IMR-90 (cell line): ENCODE data around the gene ZDHHC6. TPM values are rescaled to one million over a fixed set of nuclear protein-coding genes. Genes with fewer than 3 reads are reported as not detected.

Experiments used
- ATAC-seq: fragments of 200-7000 bp; cut with Tn5 transposase; 2 replicates; pipeline ENCODE4 v1.9.1; 2020; ENCODE audit warnings: low read depth, mild to moderate bottlenecking, moderate library complexity
- BruUV-seq: library from RNA; stranded (reverse); fragments of 400-500 nt; replicated peaks from 2 replicates; lab custom pipeline; 2021; lab: Mats Ljungman, UMichigan
- CTCF ChIA-PET: fragments of 300-600 bp; formaldehyde crosslinking; extraction: SDS; loops from one replicate; lab custom pipeline; 2021; ENCODE audit warnings: antibody characterized with exemption; lab: Yijun Ruan, JAX
- POLR2A ChIA-PET: fragments of 300-600 bp; sonication (Branson Sonifier 250); formaldehyde crosslinking; loops from one replicate; lab custom pipeline; 2022; ENCODE audit warnings: antibody characterized with exemption; ENCODE audit not compliant: unreplicated experiment; lab: Charles Lee
- DNase-seq: peaks from one replicate; pipeline ENCODE4 v3.0.0; 2013
- H2AFZ ChIP-seq: replicated peaks from 2 replicates; pipeline ENCODE3; 2013; ENCODE audit warnings: low read length, mild to moderate bottlenecking; ENCODE audit not compliant: poor library complexity
- H2AK5ac ChIP-seq: 2 replicates; pipeline ENCODE4 v1.6.1; 2013; ENCODE audit warnings: low read depth, low read length, inconsistent platforms
- H2AK9ac ChIP-seq: replicated peaks from 2 replicates; pipeline ENCODE3; 2013; ENCODE audit warnings: mild to moderate bottlenecking, low read depth, low read length, moderate library complexity; ENCODE audit not compliant: poor library complexity
- H2BK120ac ChIP-seq: 2 replicates; pipeline ENCODE4 v1.6.1; 2013; ENCODE audit warnings: low read depth, low read length, inconsistent platforms
- H2BK15ac ChIP-seq: 3 replicates; pipeline ENCODE4 v1.6.1; 2013; ENCODE audit warnings: low read depth, low read length, inconsistent platforms
- H2BK20ac ChIP-seq: 2 replicates; pipeline ENCODE4 v1.6.1; 2013; ENCODE audit warnings: low read depth, mild to moderate bottlenecking, inconsistent platforms, low read length, moderate library complexity
- H2BK5ac ChIP-seq: 2 replicates; pipeline ENCODE4 v1.6.1; 2013; ENCODE audit warnings: mild to moderate bottlenecking, low read depth, low read length, inconsistent platforms; ENCODE audit not compliant: poor library complexity, severe bottlenecking
- H3K14ac ChIP-seq: replicated peaks from 2 replicates; pipeline ENCODE4 v1.6.1; 2013; ENCODE audit warnings: low read depth, low read length, inconsistent platforms
- H3K18ac ChIP-seq: 2 replicates; pipeline ENCODE4 v1.6.1; 2013; ENCODE audit warnings: low read depth, low read length, control low read depth
- H3K23ac ChIP-seq: 2 replicates; pipeline ENCODE4 v1.6.1; 2013; ENCODE audit warnings: low read depth, low read length, inconsistent platforms
- H3K27ac ChIP-seq: 2 replicates; pipeline ENCODE4 v1.5.1; 2013; ENCODE audit warnings: mild to moderate bottlenecking, control low read depth, low read length; ENCODE audit not compliant: insufficient read depth
- H3K27me3 ChIP-seq: 2 replicates; pipeline ENCODE4 v1.6.1; 2013; ENCODE audit warnings: low read length; ENCODE audit not compliant: control insufficient read depth, insufficient read depth
- H3K36me3 ChIP-seq: 2 replicates; pipeline ENCODE4 v1.6.1; 2013; ENCODE audit warnings: low read length, mixed read lengths; ENCODE audit not compliant: control insufficient read depth, insufficient read depth
- H3K4ac ChIP-seq: 2 replicates; pipeline ENCODE4 v1.6.1; 2013; ENCODE audit warnings: low read depth, low read length, inconsistent platforms
- H3K4me1 ChIP-seq: 2 replicates; pipeline ENCODE4 v1.6.1; 2013; ENCODE audit warnings: low read length, mixed read lengths; ENCODE audit not compliant: control insufficient read depth, insufficient read depth
- H3K4me2 ChIP-seq: 2 replicates; pipeline ENCODE4 v1.6.1; 2013; ENCODE audit warnings: low read depth, mild to moderate bottlenecking, control low read depth, low read length, moderate library complexity
- H3K4me3 ChIP-seq: 2 replicates; pipeline ENCODE4 v1.5.1; 2013; ENCODE audit warnings: low read depth, mild to moderate bottlenecking, control low read depth, low read length, moderate library complexity; ENCODE audit not compliant: insufficient read depth
- H3K56ac ChIP-seq: 2 replicates; pipeline ENCODE4 v1.6.1; 2013; ENCODE audit warnings: low read length, inconsistent platforms; ENCODE audit not compliant: insufficient read depth; ENCODE audit errors: extremely low read depth
- H3K79me1 ChIP-seq, 2 experiments: 2 replicates each; pipeline ENCODE4 v1.6.1; 2013; ENCODE audit warnings: low read length in 2 of 2, inconsistent platforms in 1 of 2, low read depth in 1 of 2
- H3K9ac ChIP-seq: 2 replicates; pipeline ENCODE4 v1.6.1; 2013; ENCODE audit warnings: low read depth, low read length, control low read depth
- H3K9me1 ChIP-seq: 2 replicates; pipeline ENCODE4 v1.6.1; 2013; ENCODE audit warnings: low read length, inconsistent platforms; ENCODE audit not compliant: insufficient read depth
- H3K9me3 ChIP-seq: 2 replicates; pipeline ENCODE4 v1.6.1; 2013; ENCODE audit warnings: low read length; ENCODE audit not compliant: control insufficient read depth, insufficient read depth
- H4K20me1 ChIP-seq: 2 replicates; pipeline ENCODE4 v1.6.1; 2013; ENCODE audit warnings: low read length, inconsistent platforms; ENCODE audit not compliant: insufficient read depth
- H4K5ac ChIP-seq: 2 replicates; pipeline ENCODE4 v1.6.1; 2013; ENCODE audit warnings: mild to moderate bottlenecking, low read depth, low read length, control low read depth
- H4K8ac ChIP-seq, 2 experiments: 2 replicates each; pipeline ENCODE4 v1.6.1; 2013; ENCODE audit warnings: low read depth in 2 of 2, low read length in 2 of 2, control low read depth in 1 of 2, inconsistent platforms in 1 of 2
- H4K91ac ChIP-seq: 2 replicates; pipeline ENCODE4 v1.6.1; 2013; ENCODE audit warnings: low read depth, low read length, inconsistent platforms; ENCODE audit not compliant: insufficient read depth
- BHLHE40 ChIP-seq: fragments of 150-350 bp; IDR thresholded peaks from 2 replicates; pipeline ENCODE4 v1.6.1; 2016; ENCODE audit warnings: mild to moderate bottlenecking, low read depth, low read length
- CEBPB ChIP-seq: IDR thresholded peaks from 2 replicates; pipeline ENCODE4 v1.6.1; 2012; ENCODE audit warnings: low read depth, low read length, improper control_type of control experiment
- CHD1 ChIP-seq: IDR thresholded peaks from 2 replicates; pipeline ENCODE4 v1.6.1; 2012; ENCODE audit warnings: low read depth, low read length, improper control_type of control experiment
- CTCF ChIP-seq: conservative IDR thresholded peaks from 2 replicates; pipeline ENCODE4 v1.5.1; 2012; ENCODE audit warnings: mild to moderate bottlenecking, low read depth, low read length, improper control_type of control experiment
- ELK1 ChIP-seq: fragments of 150-350 bp; IDR thresholded peaks from 2 replicates; pipeline ENCODE4 v1.6.1; 2016; ENCODE audit warnings: low read depth, mild to moderate bottlenecking, low read length, moderate library complexity, borderline replicate concordance
- FOS ChIP-seq: fragments of 150-350 bp; IDR thresholded peaks from 2 replicates; pipeline ENCODE4 v1.6.1; 2016; ENCODE audit warnings: low read depth, low read length
- MAFK ChIP-seq: IDR thresholded peaks from 2 replicates; pipeline ENCODE4 v1.6.1; 2012; ENCODE audit warnings: low read depth, low read length, improper control_type of control experiment
- MAZ ChIP-seq: IDR thresholded peaks from 2 replicates; pipeline ENCODE4 v1.6.1; 2012; ENCODE audit warnings: low read depth, mild to moderate bottlenecking, low read length, improper control_type of control experiment, moderate library complexity, borderline replicate concordance
- MXI1 ChIP-seq: IDR thresholded peaks from 2 replicates; pipeline ENCODE4 v1.6.1; 2012; ENCODE audit warnings: low read depth, mild to moderate bottlenecking, low read length, moderate library complexity, borderline replicate concordance
- NFE2L2 ChIP-seq: fragments of 150-350 bp; IDR thresholded peaks from 2 replicates; pipeline ENCODE4 v1.6.1; 2016; ENCODE audit warnings: low read depth, mild to moderate bottlenecking, low read length
- POLR2A ChIP-seq: IDR thresholded peaks from 2 replicates; pipeline ENCODE4 v1.6.1; 2012; ENCODE audit warnings: mild to moderate bottlenecking, low read depth, low read length
- RAD21 ChIP-seq: IDR thresholded peaks from 2 replicates; pipeline ENCODE4 v1.6.1; 2012; ENCODE audit warnings: low read length, improper control_type of control experiment
- RCOR1 ChIP-seq: IDR thresholded peaks from 2 replicates; pipeline ENCODE4 v1.6.1; 2012; ENCODE audit warnings: mild to moderate bottlenecking, low read length, improper control_type of control experiment; ENCODE audit not compliant: insufficient replicate concordance
- RFX5 ChIP-seq: IDR thresholded peaks from 2 replicates; pipeline ENCODE4 v1.8.0; 2012; ENCODE audit warnings: low read depth, mild to moderate bottlenecking, low read length, moderate library complexity
- SMC3 ChIP-seq: fragments of 150-350 bp; IDR thresholded peaks from 2 replicates; pipeline ENCODE4 v1.6.1; 2016; ENCODE audit warnings: low read depth, mild to moderate bottlenecking, antibody characterized with exemption, low read length, moderate library complexity
- USF2 ChIP-seq: fragments of 150-350 bp; IDR thresholded peaks from 2 replicates; pipeline ENCODE4 v1.6.1; 2017; ENCODE audit warnings: mild to moderate bottlenecking, antibody characterized with exemption, low read length, low read depth
- WGBS, 2 experiments: methylation state at CpG; one replicate each; pipeline versions ENCODE4 v1.1.5 to v1.1.7; 2013; ENCODE audit warnings: missing lambda C conversion rate in 2 of 2; ENCODE audit not compliant: insufficient read length in 1 of 2; ENCODE audit errors: extremely low coverage in 2 of 2; 5-methylcytosine and 5-hydroxymethylcytosine counted together
- dilution Hi-C: fragments of 300-500 bp; cut with HindIII; formaldehyde crosslinking; loops from one replicate; pipeline ENCODE4 v1.14.3; 2018; ENCODE audit warnings: low sequenced_read_pairs; ENCODE audit not compliant: unreplicated experiment
- in situ Hi-C: fragments of 300-500 bp; cut with MboI; formaldehyde crosslinking; loops from 3 replicates; pipeline ENCODE4 v1.14.3; 2019; ENCODE audit warnings: low sequenced_read_pairs, inconsistent platforms, mixed read lengths
- intact Hi-C: fragments of 100-400 bp; cut with micrococcal nuclease; formaldehyde crosslinking; loops from 2 replicates; pipeline ENCODE4 v1.10.0; 2022
- polyA plus RNA-seq, 3 experiments: library from polyadenylated mRNA; depleted of rRNA; stranded (reverse); fragments of >200 nt; gene quantifications; 2 replicates each; pipeline ENCODE4 v1.2.3, GENCODE V29; 2012; ENCODE audit warnings: low replicate concordance in 1 of 3
- total RNA-seq: library from RNA; depleted of rRNA; stranded (reverse); fragments of >200 nt; gene quantifications from 2 replicates; pipeline ENCODE4 v1.2.3, GENCODE V29; 2012

The ZDHHC6 gene
- total and polyA plus RNA-seq, 2 of the 4 experiments (the other 2 are of a cell fraction), result 17.4 to 21.6 TPM

- Histone ChIP-seq H3K27me3 (no peaks in the 10 kb centered on the region), H3K56ac (no peak overlapping the region), H3K4me3 (no peak overlapping the region), H2AK9ac (no peak overlapping the region), H2BK20ac (no peak overlapping the region), H4K91ac (no peak overlapping the region), H4K20me1 (no peaks in the 10 kb centered on the region), H2BK5ac (no peak overlapping the region), H3K4ac (no peak overlapping the region), H3K9me3 (no peaks in the 10 kb centered on the region), H3K9ac (no peak overlapping the region), H3K27ac (no peak overlapping the region), H2AFZ (no peak overlapping the region), H3K4me1 (peaks cover 8% of the 10 kb centered on the region), H2BK120ac (no peak overlapping the region), H3K9me1 (0 out of 2 replicates have a peak, but pooled peaks cover 5% of the 10 kb centered on the region), H2AK5ac (no peak overlapping the region), H3K18ac (no peak overlapping the region), H3K79me1 (no peaks in the 10 kb centered on the region), H3K36me3 (no peaks in the 10 kb centered on the region; the same call in 1 of the 2 replicates), H4K5ac (no peak overlapping the region), H3K23ac (no peak overlapping the region), H3K14ac (no peak overlapping the region), H3K4me2 (no peak overlapping the region), H2BK15ac (no peak overlapping the region), H4K8ac (no peak overlapping the region)
- TF ChIP-seq ELK1 (no peak), MAZ (no peak), MAFK (no peak), NFE2L2 (no peak), CTCF (no peak), USF2 (no peak), RCOR1 (no peak), MXI1 (no peak), RFX5 (no peak), FOS (no peak), CEBPB (no peak), RAD21 (no peak), BHLHE40 (no peak), SMC3 (no peak), CHD1 (no peak), POLR2A (no peak)
- no CpG with 5 or more reads among the region's 4 CpGs for WGBS, 2 experiments
- in situ Hi-C loops (no loop called here), intact Hi-C loops (no loop called here), dilution Hi-C loops (no loop called here)
- POLR2A ChIA-PET, result no interaction called here
- no TSS peak for BruUV-seq
- DNase-seq (no peak), ATAC-seq (no peak)
- CTCF ChIA-PET, result no interaction called here
Measured at GRCh38 chr10:112385201-112385600, 61.5 kb downstream of the ZDHHC6 start.
